Measurements from ENCODE around the gene S100A14. TPM values are rescaled to one million over a fixed set of nuclear protein-coding genes. Genes with fewer than 3 reads are reported as not detected.

The S100A14 gene
- total and polyA plus RNA-seq, 4 donors: 1.7 to 4.4 (median 3.3) TPM

GRCh38 chr1:153610811-153611301 lies 5.3 kb downstream of the S100A14 start:
- Histone ChIP-seq H3K9ac (ENCODE audit: low read depth in 1 of 2, low read length in 2 of 2) (no peak overlapping the region), H3K9me3 (ENCODE audit: control insufficient read depth in 4 of 4, low read length in 3 of 4) (no peaks in the 10 kb centered on the region), H3K4me1 (ENCODE audit: control insufficient read depth in 4 of 4, insufficient read depth in 4 of 4, low read length in 3 of 4) (peaks cover 15 to 46% (median 34%) of the 10 kb centered on the region in 4 donors), H3K27me3 (ENCODE audit: control insufficient read depth in 4 of 4, insufficient read depth in 4 of 4, low read length in 3 of 4) (no peaks in the 10 kb centered on the region), H3K27ac (ENCODE audit: low read depth in 1 of 2, low read length in 2 of 2) (peak overlapping the region; percentile 94 to 99), H3K4me3 (ENCODE audit: low read depth in 1 of 3, low read length in 3 of 3) (no peak overlapping the region), H3K36me3 (ENCODE audit: control insufficient read depth in 4 of 4, insufficient read depth in 3 of 4, low read depth in 1 of 4, low read length in 3 of 4) (peaks cover 0 to 10% (median 5%) of the 10 kb centered on the region in 4 donors)
- WGBS: 73% methylated on average over 7 of the region's 7 CpGs
- no peak for TF ChIP-seq REST (IDR thresholded peaks at IDR 0.05)
- no peak for TF ChIP-seq RXRA (IDR thresholded peaks at IDR 0.05)
- TF ChIP-seq ZBTB33 (IDR thresholded peaks at IDR 0.05): no peak
- TF ChIP-seq TAF1 (conservative IDR thresholded peaks at IDR 0.05): no peak
- DNase-seq (ENCODE audit: low spot score): no peak

GRCh38 chr1:153610334-153610733 lies 5.8 kb downstream of the S100A14 start:
- H3K9me3 ChIP-seq (ENCODE audit: control insufficient read depth in 4 of 4, low read length in 3 of 4): no peaks in the 10 kb centered on the region
- 76% methylated on average over 4 of the region's 4 CpGs for WGBS
- H3K9ac ChIP-seq (ENCODE audit: low read depth in 1 of 2, low read length in 2 of 2): no peak overlapping the region
- TF ChIP-seq GABPA (IDR thresholded peaks at IDR 0.05 in 1 of 2, conservative IDR thresholded peaks at IDR 0.05 in 1 of 2): no peak
- no peak for TF ChIP-seq RXRA (IDR thresholded peaks at IDR 0.05)
- no peak for TF ChIP-seq HNF4G (IDR thresholded peaks at IDR 0.05)
- no peak for TF ChIP-seq YY1 (IDR thresholded peaks at IDR 0.05)
- TF ChIP-seq MAX (IDR thresholded peaks at IDR 0.05): no peak
- TF ChIP-seq FOXA1 (IDR thresholded peaks at IDR 0.05): no peak
- no peak for TF ChIP-seq ATF3 (IDR thresholded peaks at IDR 0.05)
- TF ChIP-seq JUND (IDR thresholded peaks at IDR 0.05): no peak
- TF ChIP-seq NR2F2 (IDR thresholded peaks at IDR 0.05): no peak
- TF ChIP-seq REST (IDR thresholded peaks at IDR 0.05): no peak
- no peak for TF ChIP-seq FOXA2 (IDR thresholded peaks at IDR 0.05)
- TF ChIP-seq HNF4A (conservative IDR thresholded peaks at IDR 0.05): no peak
- TF ChIP-seq ZBTB33 (IDR thresholded peaks at IDR 0.05): no peak
- TF ChIP-seq RAD21 (IDR thresholded peaks at IDR 0.05): no peak
- no peak for TF ChIP-seq SP1 (IDR thresholded peaks at IDR 0.05)
- no peak for TF ChIP-seq CTCF (IDR thresholded peaks at IDR 0.05; ENCODE audit: low read depth, low read length, missing input control)
- no peak for TF ChIP-seq EGR1 (IDR thresholded peaks at IDR 0.05; ENCODE audit: low read depth in 2 of 2)
- TF ChIP-seq TAF1 (conservative IDR thresholded peaks at IDR 0.05): no peak
- peaks cover 12 to 42% (median 31%) of the 10 kb centered on the region in 4 donors for H3K4me1 ChIP-seq (ENCODE audit: control insufficient read depth in 4 of 4, insufficient read depth in 4 of 4, low read length in 3 of 4)
- no peak for DNase-seq (ENCODE audit: low spot score)
- H3K4me3 ChIP-seq (ENCODE audit: low read depth in 1 of 3, low read length in 3 of 3): no peak overlapping the region
- no peaks in the 10 kb centered on the region for H3K27me3 ChIP-seq (ENCODE audit: control insufficient read depth in 4 of 4, insufficient read depth in 4 of 4, low read length in 3 of 4)
- peak overlapping the region; percentile 94 to 99 for H3K27ac ChIP-seq (ENCODE audit: low read depth in 1 of 2, low read length in 2 of 2)
- peaks cover 0 to 10% (median 5%) of the 10 kb centered on the region in 4 donors for H3K36me3 ChIP-seq (ENCODE audit: control insufficient read depth in 4 of 4, insufficient read depth in 3 of 4, low read depth in 1 of 4, low read length in 3 of 4)
